ENCODE data around the gene BST1. TPM values are rescaled to one million over a fixed set of nuclear protein-coding genes. Genes with fewer than 3 reads are reported as not detected.
A peak's percentile ranks its signal among the peaks of the same experiment; 100 is the strongest.

Gene BST1, protein sequence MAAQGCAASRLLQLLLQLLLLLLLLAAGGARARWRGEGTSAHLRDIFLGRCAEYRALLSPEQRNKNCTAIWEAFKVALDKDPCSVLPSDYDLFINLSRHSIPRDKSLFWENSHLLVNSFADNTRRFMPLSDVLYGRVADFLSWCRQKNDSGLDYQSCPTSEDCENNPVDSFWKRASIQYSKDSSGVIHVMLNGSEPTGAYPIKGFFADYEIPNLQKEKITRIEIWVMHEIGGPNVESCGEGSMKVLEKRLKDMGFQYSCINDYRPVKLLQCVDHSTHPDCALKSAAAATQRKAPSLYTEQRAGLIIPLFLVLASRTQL
- under 1 TPM; 0.40 to 0.95 TPM for total RNA-seq

- no peak within 1 kb of the TSS for H3K27ac Mint-ChIP-seq
- H3K27me3 Mint-ChIP-seq = peaks cover 36% of the 10 kb centered on the region
- no peaks in the 10 kb centered on the region for H3K9me3 Mint-ChIP-seq
- H3K4me1 Mint-ChIP-seq = peaks cover 13% of the 10 kb centered on the region
- CTCF ChIA-PET = interaction anchor here (1.1 to 1.9 kb wide), 2 partner anchors 53 to 180 kb away, joined by 3 to 6 read pairs; no protein-coding TSS in a partner anchor
- peak within 1 kb of the TSS; percentile 80 for H3K4me3 Mint-ChIP-seq
- DNase-seq = peak; percentile 57
- POLR2A ChIA-PET = interaction anchor here (3.2 kb wide), 1 partner anchor 21 kb away, joined by 18 read pairs; the partner anchor contains the start of gene FAM200B
- H3K36me3 Mint-ChIP-seq (ENCODE audit: low read depth) = no peaks in the 10 kb centered on the region
Measured at GRCh38 chr4:15702941-15703403, at the start of gene BST1. TSS of gene BST1 (plus strand) at chr4:15703065. CDS start at chr4:15703145, 80 bp downstream.

GRCh38 chr4:15653420-15653819, 49.4 kb upstream of the BST1 start:
- Mint-ChIP-seq H3K4me3 (peak overlapping the region; percentile 94), H3K9me3 (no peaks in the 10 kb centered on the region), H3K27ac (peak overlapping the region; percentile 89), H3K27me3 (no peaks in the 10 kb centered on the region), H3K36me3 (ENCODE audit: low read depth) (peaks cover 12% of the 10 kb centered on the region), H3K4me1 (peaks cover 58% of the 10 kb centered on the region)
- POLR2A ChIA-PET = interaction anchor here (0.8 to 5.7 kb wide), 9 partner anchors 12 to 652 kb away, joined by 3 to 60 read pairs (median 18); partner anchors contain the start of genes CPEB2 and FAM200B
- no peak for DNase-seq
- CTCF ChIA-PET = interaction anchor here (0.6 to 1.3 kb wide), 4 partner anchors 12 to 182 kb away, joined by 3 to 7 read pairs (median 4); no protein-coding TSS in a partner anchor

DNA sequence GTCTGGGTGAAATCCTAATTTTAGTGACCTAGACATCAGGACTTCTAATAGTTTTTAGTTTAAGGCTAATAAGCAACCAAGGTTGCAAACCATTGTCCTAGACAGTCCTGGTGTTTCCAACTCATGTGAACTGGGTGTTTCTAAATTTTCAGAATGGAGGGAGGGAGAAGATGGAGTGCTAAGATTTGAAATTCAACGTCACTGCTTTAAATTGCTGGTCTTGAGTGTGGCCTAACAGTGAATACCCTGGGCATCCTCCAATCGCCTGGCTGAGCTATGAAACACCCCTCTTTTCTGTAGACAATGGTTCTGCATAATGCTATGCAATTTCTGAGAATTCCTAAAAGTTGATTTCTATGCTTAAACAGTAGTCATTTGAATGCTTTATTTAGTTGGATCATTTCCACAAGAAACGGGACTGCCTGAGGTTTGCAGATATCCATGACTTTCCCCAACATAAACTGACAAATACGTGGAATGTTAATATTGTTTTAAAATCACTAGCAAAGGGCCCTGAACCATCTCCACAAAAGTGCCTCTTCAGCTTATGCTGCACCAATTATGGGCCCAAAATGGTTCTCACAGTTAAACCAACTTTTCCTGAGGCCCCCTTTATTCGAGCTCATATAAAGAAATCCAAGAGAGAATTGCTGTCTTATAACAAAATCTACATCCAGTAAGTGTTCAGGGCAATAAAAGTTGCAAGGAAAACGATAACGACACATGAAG, 48.8 kb upstream of the BST1 start:
- Mint-ChIP-seq H3K9me3 (no peaks in the 10 kb centered on the region), H3K4me3 (peak overlapping the region; percentile 94), H3K27ac (peak overlapping the region; percentile 89), H3K4me1 (peaks cover 52% of the 10 kb centered on the region), H3K27me3 (no peaks in the 10 kb centered on the region), H3K36me3 (ENCODE audit: low read depth) (peaks cover 11% of the 10 kb centered on the region)
- CTCF ChIA-PET = interaction anchor here (1.1 to 1.3 kb wide), 2 partner anchors 103 to 183 kb away, joined by 3 to 7 read pairs; no protein-coding TSS in a partner anchor
- POLR2A ChIA-PET = interaction anchor here (0.7 to 5.7 kb wide), 15 partner anchors 11 to 653 kb away, joined by 3 to 60 read pairs (median 5); partner anchors contain the start of genes CC2D2A, CPEB2 and FAM200B
- DNase-seq = peak; percentile 29

GRCh38 chr4:15654593-15655222, 48.2 kb upstream of the BST1 start:
- Mint-ChIP-seq H3K4me1 (peaks cover 51% of the 10 kb centered on the region), H3K4me3 (peak overlapping the region; percentile 94), H3K27ac (peak overlapping the region; percentile 89), H3K27me3 (no peaks in the 10 kb centered on the region), H3K36me3 (ENCODE audit: low read depth) (peaks cover 14% of the 10 kb centered on the region), H3K9me3 (no peaks in the 10 kb centered on the region)
- CTCF ChIA-PET = interaction anchor here (1.3 kb wide), 1 partner anchor 102 kb away, joined by 7 read pairs; no protein-coding TSS in a partner anchor
- DNase-seq = peak; percentile 44
- POLR2A ChIA-PET = interaction anchor here (0.7 to 5.7 kb wide), 16 partner anchors 10 to 653 kb away, joined by 3 to 60 read pairs (median 5); partner anchors contain the start of genes CC2D2A, CPEB2 and FAM200B

GRCh38 chr4:15655223-15656037, 47.4 kb upstream of the BST1 start, which contains the start of gene FBXL5:
TSS of gene FBXL5 (minus strand) at chr4:15655357. CDS start at chr4:15655287, 70 bp downstream.
- POLR2A ChIA-PET = interaction anchor here (1.1 to 5.7 kb wide), 14 partner anchors 10 to 654 kb away, joined by 3 to 60 read pairs (median 6); partner anchors contain the start of genes CPEB2 and FAM200B
- Mint-ChIP-seq H3K4me1 (peaks cover 50% of the 10 kb centered on the region), H3K9me3 (no peaks in the 10 kb centered on the region), H3K27ac (peak within 1 kb of the TSS; percentile 95), H3K4me3 (peak within 1 kb of the TSS; percentile 94), H3K27me3 (no peaks in the 10 kb centered on the region), H3K36me3 (ENCODE audit: low read depth) (peaks cover 16% of the 10 kb centered on the region)
- CTCF ChIA-PET = interaction anchor here (1.5 kb wide), 1 partner anchor 101 kb away, joined by 3 read pairs; no protein-coding TSS in a partner anchor
- DNase-seq = peak; percentile 83

- H3K9me3 Mint-ChIP-seq = no peaks in the 10 kb centered on the region
- CTCF ChIA-PET = interaction anchor here (1.5 kb wide), 1 partner anchor 101 kb away, joined by 3 read pairs; no protein-coding TSS in a partner anchor
- POLR2A ChIA-PET = interaction anchor here (1.1 to 5.7 kb wide), 8 partner anchors 9 to 431 kb away, joined by 3 to 60 read pairs (median 12); partner anchors contain the start of gene FAM200B
- H3K27me3 Mint-ChIP-seq = no peaks in the 10 kb centered on the region
- H3K36me3 Mint-ChIP-seq (ENCODE audit: low read depth) = peaks cover 17% of the 10 kb centered on the region
- H3K4me1 Mint-ChIP-seq = peaks cover 46% of the 10 kb centered on the region
- DNase-seq = no peak
- peak overlapping the region; percentile 89 for H3K4me3 Mint-ChIP-seq
- peak overlapping the region; percentile 83 for H3K27ac Mint-ChIP-seq
Measured at GRCh38 chr4:15656038-15656470, 46.8 kb upstream of the BST1 start.

GRCh38 chr4:15657366-15657765, 45.5 kb upstream of the BST1 start:
- Mint-ChIP-seq H3K27me3 (no peaks in the 10 kb centered on the region), H3K27ac (no peak overlapping the region), H3K4me1 (peaks cover 35% of the 10 kb centered on the region), H3K9me3 (no peaks in the 10 kb centered on the region), H3K4me3 (no peak overlapping the region), H3K36me3 (ENCODE audit: low read depth) (peaks cover 17% of the 10 kb centered on the region)
- CTCF ChIA-PET = no interaction called here
- DNase-seq = no peak
- POLR2A ChIA-PET = interaction anchor here (0.8 kb wide), 1 partner anchor 25 kb away, joined by 3 read pairs; the partner anchor contains the start of gene FAM200B

GRCh38 chr4:15658136-15658770, 44.6 kb upstream of the BST1 start:
- Mint-ChIP-seq H3K27ac (no peak overlapping the region), H3K4me3 (no peak overlapping the region), H3K27me3 (no peaks in the 10 kb centered on the region), H3K4me1 (peaks cover 26% of the 10 kb centered on the region), H3K9me3 (no peaks in the 10 kb centered on the region), H3K36me3 (ENCODE audit: low read depth) (peaks cover 17% of the 10 kb centered on the region)
- ChIA-PET POLR2A (interaction anchor here (0.8 kb wide), 1 partner anchor 24 kb away, joined by 3 read pairs; the partner anchor contains the start of gene FAM200B), CTCF (no interaction called here)
- no peak for DNase-seq

GRCh38 chr4:15658781-15659180, 44.1 kb upstream of the BST1 start:
- DNase-seq = no peak
- no peak overlapping the region for H3K27ac Mint-ChIP-seq
- no peak overlapping the region for H3K4me3 Mint-ChIP-seq
- ChIA-PET POLR2A (no interaction called here), CTCF (no interaction called here)
- no peaks in the 10 kb centered on the region for H3K27me3 Mint-ChIP-seq
- no peaks in the 10 kb centered on the region for H3K9me3 Mint-ChIP-seq
- peaks cover 21% of the 10 kb centered on the region for H3K4me1 Mint-ChIP-seq
- peaks cover 17% of the 10 kb centered on the region for H3K36me3 Mint-ChIP-seq (ENCODE audit: low read depth)

- DNase-seq = no peak
- no peaks in the 10 kb centered on the region for H3K27me3 Mint-ChIP-seq
- ChIA-PET CTCF (interaction anchor here (1.6 kb wide), 1 partner anchor 8 kb away, joined by 4 read pairs; no protein-coding TSS in a partner anchor), POLR2A (interaction anchor here (1.1 kb wide), 1 partner anchor 21 kb away, joined by 6 read pairs; no protein-coding TSS in a partner anchor)
- H3K27ac Mint-ChIP-seq = no peak overlapping the region
- no peak overlapping the region for H3K4me3 Mint-ChIP-seq
- H3K4me1 Mint-ChIP-seq = peaks cover 20% of the 10 kb centered on the region
- H3K9me3 Mint-ChIP-seq = no peaks in the 10 kb centered on the region
- H3K36me3 Mint-ChIP-seq (ENCODE audit: low read depth) = peaks cover 16% of the 10 kb centered on the region
Measured at GRCh38 chr4:15659768-15660570, 42.9 kb upstream of the BST1 start.
